Activated CD8-positive, alpha-beta memory T cell treated with anti-CD3 and anti-CD28 coated beads, Interleukin-2, amount 50 U/mL, for 4 hours (primary cell): ENCODE data around the gene LCN15.

Experiments used
- DNase-seq: peaks from one replicate; pipeline ENCODE4 v3.0.0-alpha.2; 2020

The LCN15 gene

GRCh38 chr9:136754059-136754572 is 10.2 kb downstream of the LCN15 start:
- no peak for DNase-seq

GRCh38 chr9:136753371-136754058 is 10.8 kb downstream of the LCN15 start:
- peak; percentile 15 for DNase-seq

GRCh38 chr9:136751814-136752213 is 12.5 kb downstream of the LCN15 start:
- no peak for DNase-seq

GRCh38 chr9:136751244-136751643 is 13.1 kb downstream of the LCN15 start:
- no peak for DNase-seq

- DNase-seq: no peak
These were observed 13.8 kb downstream of the LCN15 start for GRCh38 chr9:136750526-136750925.

- no peak for DNase-seq
These were observed 15.4 kb downstream of the LCN15 start for GRCh38 chr9:136748666-136749611.

GRCh38 chr9:136748201-136748600 is 16.1 kb downstream of the LCN15 start, which contains the start of gene LCN6:
Gene LCN6 (minus strand): TSS chr9:136748525. CDS start chr9:136748483, 42 bp downstream.
- no peak for DNase-seq

GRCh38 chr9:136747161-136748060 is 16.9 kb downstream of the LCN15 start:
- DNase-seq: no peak

- no peak for DNase-seq
These were observed 17.7 kb downstream of the LCN15 start for GRCh38 chr9:136746621-136747020.

GRCh38 chr9:136746155-136746490 is 18.2 kb downstream of the LCN15 start:
- no peak for DNase-seq

- no peak for DNase-seq
These were observed 18.7 kb downstream of the LCN15 start for GRCh38 chr9:136745389-136746154.

- DNase-seq: no peak
These were observed 19.5 kb downstream of the LCN15 start for GRCh38 chr9:136744773-136745172.

- DNase-seq: no peak
These were observed 20.6 kb downstream of the LCN15 start for GRCh38 chr9:136743639-136744211.

GRCh38 chr9:136742591-136743391 is 21.5 kb downstream of the LCN15 start, which contains the start of gene LCN10:
Gene LCN10 (minus strand): TSS chr9:136742940. CDS start chr9:136742903, 37 bp downstream.
- DNase-seq: no peak

- no peak for DNase-seq
These were observed 22.3 kb downstream of the LCN15 start for GRCh38 chr9:136741883-136742571.

GRCh38 chr9:136740971-136741882 is 23.1 kb downstream of the LCN15 start:
- no peak for DNase-seq

- DNase-seq: no peak
These were observed 23.8 kb downstream of the LCN15 start for GRCh38 chr9:136740491-136740890.

GRCh38 chr9:136740069-136740468 is 24.2 kb downstream of the LCN15 start:
- DNase-seq: no peak

- no peak for DNase-seq
These were observed 24.8 kb downstream of the LCN15 start for GRCh38 chr9:136739509-136739908.
